ENCODE data around the gene ZER1.

ZER1 gene

GRCh38 chr9:128735373-128735772 is 36.4 kb downstream of the ZER1 start:
- DNase-seq (ENCODE audit: low spot score) = no peak

- peak; percentile 69 for DNase-seq (ENCODE audit: low spot score)
Observed at GRCh38 chr9:128733256-128733655, 38.5 kb downstream of the ZER1 start.

GRCh38 chr9:128732576-128732975 is 39.2 kb downstream of the ZER1 start:
- no peak for DNase-seq (ENCODE audit: low spot score)

- no peak for DNase-seq (ENCODE audit: low spot score)
Observed at GRCh38 chr9:128731691-128732090, 40.0 kb downstream of the ZER1 start.

GRCh38 chr9:128731093-128731492 is 40.6 kb downstream of the ZER1 start:
- DNase-seq (ENCODE audit: low spot score) = no peak

- no peak for DNase-seq (ENCODE audit: low spot score)
Observed at GRCh38 chr9:128729766-128730517, 41.8 kb downstream of the ZER1 start.

- no peak for DNase-seq (ENCODE audit: low spot score)
Observed at GRCh38 chr9:128729302-128729701, 42.4 kb downstream of the ZER1 start.

GRCh38 chr9:128728298-128728697 is 43.4 kb downstream of the ZER1 start:
- no peak for DNase-seq (ENCODE audit: low spot score)

- DNase-seq (ENCODE audit: low spot score) = no peak
Observed at GRCh38 chr9:128727640-128728248, 44.0 kb downstream of the ZER1 start.

GRCh38 chr9:128724744-128725211 is 46.9 kb downstream of the ZER1 start:
- peak; percentile 59 for DNase-seq (ENCODE audit: low spot score)

GRCh38 chr9:128723866-128724743 is 47.6 kb downstream of the ZER1 start, which contains the start of gene ZDHHC12:
Gene ZDHHC12, minus strand, starts transcription at chr9:128724127. Its CDS starts 34 bp downstream, at chr9:128724093.
- peak; percentile 95 for DNase-seq (ENCODE audit: low spot score)

- DNase-seq (ENCODE audit: low spot score) = no peak
Observed at GRCh38 chr9:128723352-128723865, 48.3 kb downstream of the ZER1 start.

- no peak for DNase-seq (ENCODE audit: low spot score)
Observed at GRCh38 chr9:128722380-128723351, 49.1 kb downstream of the ZER1 start.

GRCh38 chr9:128721487-128722010 is 50.2 kb downstream of the ZER1 start:
- DNase-seq (ENCODE audit: low spot score) = no peak

- no peak for DNase-seq (ENCODE audit: low spot score)
Observed at GRCh38 chr9:128720841-128721486, 50.8 kb downstream of the ZER1 start.

GRCh38 chr9:128719919-128720605 is 51.7 kb downstream of the ZER1 start:
- DNase-seq (ENCODE audit: low spot score) = no peak

- DNase-seq (ENCODE audit: low spot score) = no peak
Observed at GRCh38 chr9:128718475-128718874, 53.3 kb downstream of the ZER1 start.

- no peak for DNase-seq (ENCODE audit: low spot score)
Observed at GRCh38 chr9:128718047-128718446, 53.7 kb downstream of the ZER1 start.

GRCh38 chr9:128716581-128717254 is 55.0 kb downstream of the ZER1 start:
- DNase-seq (ENCODE audit: low spot score) = no peak
